Neuronal stem cell (in vitro differentiated cells): Measurements from ENCODE around the gene IER5.

Experiments used
- DNase-seq: peaks from one replicate; pipeline ENCODE4 v3.0.0-alpha.2; 2013; ENCODE audit warnings: low spot score
- H2AFZ ChIP-seq: one replicate; pipeline ENCODE4 v1.6.1; 2013; ENCODE audit warnings: mild to moderate bottlenecking, low read length, inconsistent platforms
- H2AK5ac ChIP-seq: 2 replicates; pipeline ENCODE4 v1.6.1; 2013; ENCODE audit warnings: low read depth, mild to moderate bottlenecking, inconsistent platforms, low read length, moderate library complexity, mixed read lengths
- H2BK120ac ChIP-seq: 2 replicates; pipeline ENCODE4 v1.6.1; 2013; ENCODE audit warnings: low read depth, mild to moderate bottlenecking, inconsistent platforms, low read length, moderate library complexity, mixed read lengths
- H2BK12ac ChIP-seq: one replicate; pipeline ENCODE4 v1.6.1; 2013; ENCODE audit warnings: low read length, inconsistent platforms
- H2BK15ac ChIP-seq: 2 replicates; pipeline ENCODE4 v1.6.1; 2013; ENCODE audit warnings: mild to moderate bottlenecking, low read length, inconsistent platforms, mixed read lengths
- H2BK5ac ChIP-seq: one replicate; pipeline ENCODE4 v1.6.1; 2013; ENCODE audit warnings: inconsistent platforms, mild to moderate bottlenecking, low read length, moderate library complexity
- H3K14ac ChIP-seq: one replicate; pipeline ENCODE4 v1.6.1; 2013; ENCODE audit warnings: low read length, inconsistent platforms
- H3K18ac ChIP-seq: 2 replicates; pipeline ENCODE4 v1.6.1; 2013; ENCODE audit warnings: low read length, inconsistent platforms
- H3K23ac ChIP-seq: 2 replicates; pipeline ENCODE4 v1.6.1; 2013; ENCODE audit warnings: low read depth, mild to moderate bottlenecking, mixed read lengths, low read length, inconsistent platforms; ENCODE audit not compliant: poor library complexity
- H3K27ac ChIP-seq: replicated peaks from 3 replicates; pipeline ENCODE4 v1.5.1; 2013; ENCODE audit warnings: low read length, inconsistent platforms
- H3K27me3 ChIP-seq, 3 experiments: 2 replicates each; pipeline ENCODE4 v1.6.1; 2013; ENCODE audit warnings: low read length in 3 of 3, mild to moderate bottlenecking in 2 of 3, inconsistent platforms in 1 of 3, low read depth in 1 of 3, mixed read lengths in 1 of 3, moderate library complexity in 1 of 3; ENCODE audit not compliant: control insufficient read depth in 3 of 3, insufficient read depth in 3 of 3
- H3K36me3 ChIP-seq, 2 donors: replicated peaks in 1 of 2; 2 replicates each; pipeline ENCODE4 v1.6.1; 2013; ENCODE audit warnings: low read length in 2 of 2; ENCODE audit not compliant: control insufficient read depth in 2 of 2, insufficient read depth in 2 of 2
- H3K4ac ChIP-seq: 2 replicates; pipeline ENCODE4 v1.6.1; 2013; ENCODE audit warnings: inconsistent platforms, mild to moderate bottlenecking, low read length, moderate library complexity
- H3K4me1 ChIP-seq, 2 donors: 1 replicate in 1 of 2; 2 replicates in 1 of 2; pipeline ENCODE4 v1.6.1; 2013; ENCODE audit warnings: low read length in 2 of 2, low read depth in 1 of 2; ENCODE audit not compliant: control insufficient read depth in 2 of 2, insufficient read depth in 1 of 2
- H3K4me2 ChIP-seq: one replicate; pipeline ENCODE4 v1.6.1; 2013; ENCODE audit warnings: mild to moderate bottlenecking, low read length, inconsistent platforms; ENCODE audit not compliant: insufficient read depth, poor library complexity, severe bottlenecking
- H3K4me3 ChIP-seq, 2 donors: 2 replicates each; pipeline ENCODE4 v1.5.1; 2013; ENCODE audit warnings: low read length in 2 of 2, mild to moderate bottlenecking in 2 of 2, inconsistent platforms in 1 of 2, moderate library complexity in 1 of 2
- H3K79me1 ChIP-seq: one replicate; pipeline ENCODE4 v1.6.1; 2013; ENCODE audit warnings: low read depth, mild to moderate bottlenecking, inconsistent platforms, low read length, moderate library complexity
- H3K9ac ChIP-seq: one replicate; pipeline ENCODE4 v1.6.1; 2013; ENCODE audit warnings: mild to moderate bottlenecking, low read depth, low read length, inconsistent platforms; ENCODE audit not compliant: poor library complexity
- H3K9me3 ChIP-seq, 2 donors: replicated peaks in 1 of 2; 2 replicates each; pipeline versions ENCODE3 to v1.6.1; 2013; ENCODE audit warnings: low read length in 2 of 2, mild to moderate bottlenecking in 2 of 2, inconsistent platforms in 1 of 2, low read depth in 1 of 2, mixed read lengths in 1 of 2, moderate library complexity in 1 of 2; ENCODE audit not compliant: control insufficient read depth in 2 of 2, insufficient read depth in 1 of 2
- H4K8ac ChIP-seq: one replicate; pipeline ENCODE4 v1.6.1; 2013; ENCODE audit warnings: low read depth, mild to moderate bottlenecking, inconsistent platforms, low read length, moderate library complexity
- H4K91ac ChIP-seq: one replicate; pipeline ENCODE4 v1.6.1; 2013; ENCODE audit warnings: low read length, low read depth, mild to moderate bottlenecking, inconsistent platforms; ENCODE audit not compliant: poor library complexity
- WGBS, 2 donors: extraction: QIAGEN DNeasy Blood & Tissue Kit; methylation state at CpG; one replicate each; pipeline ENCODE4 v1.1.7; 2013; ENCODE audit warnings: missing lambda C conversion rate in 2 of 2, mixed read lengths in 1 of 2; ENCODE audit not compliant: insufficient read length in 2 of 2, insufficient replicate concordance in 1 of 2; ENCODE audit errors: extremely low coverage in 2 of 2; 5-methylcytosine and 5-hydroxymethylcytosine counted together

Gene IER5

GRCh38 chr1:181134543-181135436 lies 46.3 kb downstream of the IER5 start:
- peaks cover 0 to 3% (median 0%) of the 10 kb centered on the region in 3 experiments for H3K27me3 ChIP-seq
- no peaks in the 10 kb centered on the region for H3K36me3 ChIP-seq
- H2BK120ac ChIP-seq, result peak overlapping the region; percentile 85
- H3K4ac ChIP-seq, result peak overlapping the region; percentile 79
- H3K4me1 ChIP-seq, result peaks cover 29% of the 10 kb centered on the region in 2 donors
- H3K18ac ChIP-seq, result peak overlapping the region; percentile 96
- H3K9me3 ChIP-seq, result no peaks in the 10 kb centered on the region
- peak overlapping the region; percentile 49 for H3K23ac ChIP-seq
- H3K27ac ChIP-seq, result no peak overlapping the region
- peak overlapping the region; percentile 97 for H2BK5ac ChIP-seq
- H4K91ac ChIP-seq, result peak overlapping the region; percentile 80
- no peak overlapping the region for H3K4me3 ChIP-seq
- H3K4me2 ChIP-seq, result no peak overlapping the region
- H2BK12ac ChIP-seq, result peak overlapping the region; percentile 86
- no peaks in the 10 kb centered on the region for H3K79me1 ChIP-seq
- peak overlapping the region; percentile 57 for H2AFZ ChIP-seq
- no peak for DNase-seq
- no CpG with 5 or more reads among the region's 17 CpGs for WGBS, 2 donors
- peak overlapping the region; percentile 89 for H2BK15ac ChIP-seq
- H2AK5ac ChIP-seq, result peak overlapping the region; percentile 99
- peak overlapping the region; percentile 85 for H4K8ac ChIP-seq
- peak overlapping the region; percentile 11 for H3K14ac ChIP-seq
- H3K9ac ChIP-seq, result peak overlapping the region; percentile 63

GRCh38 chr1:181135437-181135731 lies 46.9 kb downstream of the IER5 start:
- Histone ChIP-seq H3K79me1 (no peaks in the 10 kb centered on the region), H3K9ac (no peak overlapping the region), H3K4me2 (no peak overlapping the region), H3K36me3 (no peaks in the 10 kb centered on the region), H3K27me3 (peaks cover 0 to 3% (median 0%) of the 10 kb centered on the region in 3 experiments), H3K4ac (no peak overlapping the region), H3K18ac (no peak overlapping the region), H3K23ac (no peak overlapping the region), H2BK15ac (no peak overlapping the region), H2AFZ (peak overlapping the region; percentile 46), H3K27ac (no peak overlapping the region), H2BK12ac (no peak overlapping the region), H4K91ac (no peak overlapping the region), H4K8ac (no peak overlapping the region), H3K4me3 (no peak overlapping the region), H3K4me1 (peaks cover 23 to 27% of the 10 kb centered on the region in 2 donors), H2BK5ac (peak overlapping the region; percentile 97), H3K14ac (no peak overlapping the region), H2BK120ac (no peak overlapping the region), H3K9me3 (no peaks in the 10 kb centered on the region), H2AK5ac (no peak overlapping the region)
- no CpG with 5 or more reads among the region's 2 CpGs for WGBS, 2 donors
- no peak for DNase-seq

GRCh38 chr1:181135815-181136737 lies 47.6 kb downstream of the IER5 start:
- Histone ChIP-seq H3K4me1 (peaks cover 19 to 25% of the 10 kb centered on the region in 2 donors), H3K4ac (no peak overlapping the region), H2BK15ac (no peak overlapping the region), H3K27me3 (peaks cover 0 to 7% (median 0%) of the 10 kb centered on the region in 3 experiments), H3K36me3 (no peaks in the 10 kb centered on the region), H3K4me3 (peak overlapping the region in 1 of 2 donors; percentile 43), H2BK12ac (no peak overlapping the region), H3K9ac (no peak overlapping the region), H3K79me1 (no peaks in the 10 kb centered on the region), H2AK5ac (no peak overlapping the region), H2AFZ (peak overlapping the region; percentile 46), H3K14ac (no peak overlapping the region), H3K18ac (no peak overlapping the region), H4K91ac (no peak overlapping the region), H4K8ac (no peak overlapping the region), H2BK120ac (peak overlapping the region; percentile 21), H3K23ac (no peak overlapping the region), H3K27ac (no peak overlapping the region), H3K9me3 (no peaks in the 10 kb centered on the region), H2BK5ac (no peak overlapping the region), H3K4me2 (no peak overlapping the region)
- no peak for DNase-seq
- WGBS, 2 donors, result no CpG with 5 or more reads among the region's 12 CpGs

- Histone ChIP-seq H2AFZ (no peak overlapping the region), H3K23ac (no peak overlapping the region), H2BK5ac (no peak overlapping the region), H3K14ac (no peak overlapping the region), H2BK15ac (no peak overlapping the region), H3K18ac (peak overlapping the region; percentile 54), H3K36me3 (no peaks in the 10 kb centered on the region), H3K9me3 (no peaks in the 10 kb centered on the region), H2AK5ac (no peak overlapping the region), H3K9ac (no peak overlapping the region), H3K4ac (no peak overlapping the region), H3K4me3 (peak overlapping the region in 1 of 2 donors; percentile 43), H3K79me1 (no peaks in the 10 kb centered on the region), H3K4me2 (no peak overlapping the region), H4K91ac (no peak overlapping the region), H2BK120ac (peak overlapping the region; percentile 21), H4K8ac (no peak overlapping the region), H3K4me1 (peaks cover 21 to 25% of the 10 kb centered on the region in 2 donors), H2BK12ac (no peak overlapping the region), H3K27ac (no peak overlapping the region), H3K27me3 (peaks cover 0 to 7% (median 0%) of the 10 kb centered on the region in 3 experiments)
- WGBS, 2 donors, result no CpG with 5 or more reads among the region's 8 CpGs
- DNase-seq, result no peak
These were observed 48.2 kb downstream of the IER5 start for GRCh38 chr1:181136738-181137122.
